GM19463 (cell line): ENCODE data around the gene ARRB1.
"Not testable (repeated sequence)": the region's sequence is repeated elsewhere in the genome, so short reads cannot be mapped to it uniquely, and the experiment has no call there.

Experiments
- ATAC-seq: cut with Tn5 transposase; IDR thresholded peaks from one replicate; pipeline ENCODE4 v1.9.1; 2021; ENCODE audit warnings: mild to moderate bottlenecking, moderate library complexity; ENCODE audit not compliant: unreplicated experiment

Gene ARRB1

DNA sequence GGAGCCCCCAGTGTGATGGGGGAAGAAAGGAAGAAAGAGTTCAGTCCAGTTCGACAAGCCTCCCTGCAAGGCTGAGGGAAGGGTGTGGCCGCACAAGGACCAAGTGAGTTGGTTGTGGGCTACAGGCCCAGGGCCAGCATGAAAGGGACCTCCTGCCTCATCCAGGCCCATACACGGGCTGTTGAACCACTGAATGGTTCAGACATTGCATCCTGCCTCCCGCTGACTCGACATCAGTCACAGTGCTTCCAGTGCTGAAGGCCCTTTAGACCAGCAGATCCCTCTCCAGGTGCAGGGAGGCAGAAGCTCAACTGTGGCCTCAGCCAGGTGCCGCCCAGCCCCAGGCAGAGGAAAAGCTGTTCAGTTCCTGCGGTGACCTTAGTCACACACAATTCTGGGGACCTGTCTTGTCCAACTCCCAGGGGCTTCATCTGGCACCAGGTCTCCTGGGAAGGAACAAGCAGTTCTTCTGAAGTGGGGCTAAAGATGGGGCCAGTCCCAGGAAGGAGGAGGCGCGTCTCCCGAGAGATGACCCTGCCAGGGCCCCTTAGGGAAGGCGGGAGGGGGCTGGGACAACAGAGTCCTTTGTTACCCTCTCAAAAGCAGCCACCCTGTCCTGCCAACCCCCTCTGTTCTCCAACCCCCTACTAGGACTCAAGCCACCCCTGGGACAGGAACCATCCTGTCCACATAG, 6.6 kb downstream of the ARRB1 start:
- no peak for ATAC-seq

- no peak for ATAC-seq
These were observed 7.3 kb downstream of the ARRB1 start for GRCh38 chr11:75344186-75344585.

DNA sequence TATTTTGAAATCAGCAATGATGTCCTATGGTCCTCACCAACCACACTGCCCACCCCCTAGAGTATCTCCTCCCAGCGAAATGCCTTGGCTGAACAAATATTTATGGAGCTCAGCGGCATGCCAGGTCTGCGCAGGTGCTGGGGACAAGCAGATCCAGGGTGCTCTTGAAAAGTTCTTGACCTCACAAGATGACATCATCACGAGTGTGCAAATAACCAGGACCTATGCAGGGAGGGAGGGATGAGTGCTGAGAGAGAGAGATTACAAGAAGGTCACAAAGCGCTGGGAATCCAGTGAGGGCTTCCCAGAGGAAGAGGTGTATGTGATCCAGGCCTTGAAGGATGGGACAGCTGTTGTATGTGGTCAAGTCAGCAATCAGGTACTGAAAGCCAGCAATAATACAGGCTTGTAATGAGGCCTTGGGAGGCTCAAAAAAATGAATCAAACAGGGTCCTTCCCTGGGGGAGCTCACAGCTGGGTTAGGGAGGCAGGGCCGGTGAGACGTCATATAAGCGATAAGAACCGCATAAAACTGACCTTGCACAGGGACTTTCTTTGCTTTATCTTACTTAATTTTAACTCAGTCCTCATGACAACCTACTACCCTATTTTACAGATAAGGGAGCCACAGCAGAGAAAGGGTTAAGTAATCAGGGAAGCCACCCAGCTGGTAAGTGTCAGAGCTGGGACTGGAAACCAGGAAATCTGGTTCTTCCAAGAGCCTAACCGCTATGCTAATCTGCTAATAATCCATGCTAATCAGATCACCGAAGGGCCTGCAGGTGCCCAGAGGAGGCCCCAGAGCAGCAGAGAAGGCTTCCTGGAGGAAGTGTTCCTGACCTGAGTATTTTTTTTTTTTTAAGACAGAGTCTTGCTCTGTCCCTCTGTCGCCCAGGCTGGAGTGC, 8.2 kb downstream of the ARRB1 start:
- ATAC-seq: no peak

- no peak for ATAC-seq
These were observed 9.1 kb downstream of the ARRB1 start for GRCh38 chr11:75342231-75342918.

DNA sequence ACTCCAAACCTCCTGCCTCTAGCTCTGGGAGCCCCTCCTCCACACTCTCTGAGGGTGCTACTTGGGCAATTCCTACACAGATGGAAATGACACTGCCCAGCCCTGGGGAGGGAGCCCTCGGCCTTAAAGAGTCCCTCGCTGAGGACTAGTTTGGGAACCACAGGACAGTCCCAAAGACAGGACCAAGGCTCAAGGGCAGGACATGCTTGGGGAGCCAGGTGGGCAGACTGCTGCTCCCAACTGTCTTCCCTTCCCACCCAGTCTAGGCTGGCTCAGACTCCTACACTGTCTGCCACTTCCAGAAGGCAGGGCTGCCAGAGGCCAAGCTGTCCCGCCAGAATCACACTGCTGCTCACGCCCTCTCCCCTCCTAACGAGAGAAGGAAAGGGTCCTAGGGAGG, 9.8 kb downstream of the ARRB1 start:
- ATAC-seq: no peak

DNA sequence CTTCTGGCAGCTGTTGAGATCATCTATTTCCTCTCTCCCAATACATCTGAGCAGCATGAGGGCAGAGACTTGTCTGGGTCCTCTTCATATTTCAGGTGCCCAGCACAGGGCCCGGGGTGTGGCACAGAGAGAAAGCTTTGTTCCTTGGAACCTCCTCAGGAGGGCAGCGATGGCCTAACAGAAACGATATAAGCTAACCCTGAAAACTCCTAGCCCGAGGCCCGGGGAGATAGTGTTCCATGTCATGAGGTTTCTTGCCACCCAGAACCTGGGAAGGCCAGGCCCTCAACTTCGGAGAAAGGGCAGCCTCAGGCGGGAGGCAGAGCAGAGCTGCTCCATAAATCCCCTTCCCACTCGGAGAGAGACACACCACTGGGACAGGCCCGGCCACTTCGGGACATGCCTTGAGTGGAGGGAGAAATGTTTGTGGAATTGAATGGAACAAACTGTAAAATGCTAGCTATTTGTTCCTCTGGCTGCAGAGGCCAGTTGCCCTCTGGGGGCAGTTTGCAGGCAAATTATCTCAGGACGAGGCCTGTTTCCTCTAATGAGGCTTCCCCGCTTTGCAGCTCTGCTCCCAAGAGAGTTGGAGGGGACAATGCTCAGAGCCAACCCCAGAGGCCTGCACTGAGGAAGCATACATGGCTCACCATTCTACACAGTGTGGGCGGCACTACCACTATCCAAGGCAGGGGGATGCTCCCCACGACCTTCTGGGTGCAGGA, 11.6 kb downstream of the ARRB1 start:
- ATAC-seq: peak; percentile 40

DNA sequence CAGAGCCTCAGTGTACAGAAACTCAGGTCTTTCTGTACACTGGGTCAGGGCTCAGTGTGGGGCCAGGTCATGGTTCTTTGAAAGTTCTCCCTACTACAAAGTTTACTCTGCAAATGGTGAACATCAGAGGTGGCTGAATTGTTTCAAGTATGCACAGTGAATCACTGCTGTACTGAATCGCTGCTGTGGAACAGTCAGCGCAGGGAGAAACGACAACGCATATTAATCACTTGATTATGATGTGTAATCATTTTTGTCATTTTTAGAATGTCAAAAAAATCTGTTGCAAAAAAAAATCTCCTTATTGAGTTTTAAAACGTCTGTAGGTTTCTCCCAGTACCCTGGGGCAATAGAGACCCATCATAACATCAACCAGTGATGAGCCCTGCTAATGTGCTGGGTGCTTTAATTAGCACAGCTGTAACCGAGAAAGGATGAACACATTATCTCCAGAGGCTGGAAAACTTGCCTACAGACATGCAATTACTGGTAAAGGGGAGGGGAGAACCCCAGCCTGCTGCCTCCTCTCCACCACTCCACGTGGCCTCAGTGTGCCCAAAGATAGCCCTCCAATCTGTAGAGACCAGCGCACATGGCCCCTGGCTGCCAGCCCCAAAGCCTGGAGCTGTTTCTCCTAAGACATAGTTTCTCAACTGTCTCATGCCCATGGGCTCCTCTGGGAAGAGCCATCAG, 12.8 kb downstream of the ARRB1 start:
- ATAC-seq: no peak

GRCh38 chr11:75337195-75337654, 14.2 kb downstream of the ARRB1 start:
- no peak for ATAC-seq

DNA sequence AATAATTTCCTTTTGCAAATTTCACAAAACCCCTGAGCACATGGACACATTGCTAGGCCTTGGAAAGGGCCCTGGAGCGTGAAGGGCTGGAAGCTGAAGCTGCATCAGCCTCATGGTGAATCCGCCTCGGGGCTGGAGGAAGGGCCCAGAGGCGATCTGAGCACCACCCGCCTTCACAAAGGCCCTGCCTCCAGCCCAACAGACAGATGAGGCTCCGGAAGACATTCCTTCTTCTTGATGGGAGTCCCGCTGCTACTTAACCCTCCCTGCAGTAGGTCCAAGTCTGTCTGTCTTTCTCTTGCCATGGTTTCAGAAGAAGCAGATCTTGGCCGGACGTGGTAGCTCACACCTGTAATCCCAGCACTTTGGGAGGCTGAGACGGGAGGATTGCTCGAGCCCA, 16.5 kb downstream of the ARRB1 start:
- ATAC-seq: no peak

DNA sequence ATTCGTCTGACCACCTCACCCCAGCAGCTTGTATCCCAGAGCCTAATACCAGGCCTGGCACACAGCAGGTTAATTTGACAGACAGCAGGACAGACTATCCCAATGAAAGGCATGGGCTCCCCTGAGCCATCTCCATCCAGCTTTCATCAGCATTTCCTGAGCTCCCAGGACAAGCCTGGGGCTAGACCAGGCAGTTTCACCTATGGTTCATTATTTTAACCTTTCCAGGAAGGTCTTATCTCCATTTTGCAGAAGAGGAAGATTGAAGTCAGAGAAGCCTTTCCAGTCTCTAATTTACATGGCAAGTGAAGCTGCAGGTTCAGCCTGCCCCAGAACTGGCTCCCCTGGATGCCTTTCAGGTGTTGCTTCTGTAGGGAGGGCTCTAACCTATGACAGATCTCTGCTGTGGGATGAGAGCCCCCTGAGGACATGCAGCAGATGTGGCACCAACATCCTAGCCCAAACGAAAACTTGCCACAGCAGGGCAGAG, 17.0 kb downstream of the ARRB1 start:
- no peak for ATAC-seq

DNA sequence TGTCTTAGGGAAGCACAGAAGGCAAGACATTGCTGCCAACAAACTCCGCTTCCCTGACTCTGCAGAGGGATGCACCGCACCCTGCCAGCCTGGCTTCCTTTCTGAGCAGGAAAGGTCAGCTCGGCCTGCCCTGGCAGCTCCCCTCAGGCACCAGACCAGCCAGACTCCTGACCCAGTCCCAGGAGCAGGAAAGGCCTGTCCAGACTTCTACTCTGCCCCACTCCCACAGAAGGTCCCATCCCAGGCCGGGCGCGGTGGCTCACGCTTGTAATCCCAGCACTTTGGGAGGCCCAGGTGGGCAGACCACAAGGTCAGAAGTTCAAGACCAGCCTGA, 17.7 kb downstream of the ARRB1 start:
- no peak for ATAC-seq

GRCh38 chr11:75333022-75333806, 18.2 kb downstream of the ARRB1 start:
- no peak for ATAC-seq

- not testable (repeated sequence) for ATAC-seq
These were observed 19.7 kb downstream of the ARRB1 start for GRCh38 chr11:75331761-75332160.

GRCh38 chr11:75331304-75331703, 20.2 kb downstream of the ARRB1 start:
- ATAC-seq: not testable (repeated sequence)

GRCh38 chr11:75330886-75331285, 20.6 kb downstream of the ARRB1 start:
- ATAC-seq: not testable (repeated sequence)

- ATAC-seq: no peak
These were observed 21.2 kb downstream of the ARRB1 start for GRCh38 chr11:75330291-75330690.

GRCh38 chr11:75328426-75329277, 22.8 kb downstream of the ARRB1 start:
- ATAC-seq: peak; percentile 69

DNA sequence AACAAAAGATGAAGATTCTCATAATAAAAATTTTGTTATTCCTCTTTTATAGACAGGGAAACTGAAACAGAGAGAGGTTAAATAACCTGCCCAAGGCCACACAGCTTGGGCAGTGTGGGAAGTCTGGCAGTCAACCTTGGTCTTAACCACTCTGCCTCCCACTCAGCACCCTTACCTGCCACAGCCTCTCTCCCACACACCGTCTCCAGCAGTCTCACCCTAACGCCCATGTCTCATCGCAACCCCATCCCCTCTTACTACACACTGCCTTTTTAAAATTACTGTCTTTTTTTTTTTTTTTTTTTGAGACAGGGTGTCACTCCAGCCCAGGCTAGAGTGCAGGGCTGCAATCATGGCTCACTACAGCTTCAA, 25.0 kb downstream of the ARRB1 start:
- ATAC-seq: no peak
